Lung (tissue), 12 donors: ENCODE data around the gene KDM3B. TPM values are rescaled to one million over a fixed set of nuclear protein-coding genes. Genes with fewer than 3 reads are reported as not detected.
"Not testable (repeated sequence)": the region's sequence is repeated elsewhere in the genome, so short reads cannot be mapped to it uniquely, and the experiment has no call there.

Experiments
- ATAC-seq: fragments of 200-7000 bp; cut with Tn5 transposase; one replicate; pipeline ENCODE4 v1.9.1; 2020; ENCODE audit warnings: moderate number of reproducible peaks; ENCODE audit not compliant: insufficient read depth, low FRiP score
- DNase-seq, 3 donors: peaks; one replicate each; pipeline ENCODE4 v3.0.0-alpha.2; 2013 to 2017
- H3K27ac ChIP-seq, 2 donors: one replicate each; pipeline ENCODE4 v1.5.1; 2013; ENCODE audit warnings: mild to moderate bottlenecking in 2 of 2, moderate library complexity in 2 of 2, control low read depth in 1 of 2, inconsistent platforms in 1 of 2, low read depth in 1 of 2, low read length in 1 of 2
- H3K27me3 ChIP-seq, 3 donors: one replicate each; pipeline ENCODE4 v1.5.1; 2013; ENCODE audit warnings: low read length in 2 of 3; ENCODE audit not compliant: control insufficient read depth in 3 of 3, insufficient read depth in 3 of 3
- H3K36me3 ChIP-seq, 4 donors: one replicate each; pipeline ENCODE4 v1.5.1; 2013; ENCODE audit warnings: low read length in 4 of 4, mild to moderate bottlenecking in 1 of 4, moderate library complexity in 1 of 4; ENCODE audit not compliant: control insufficient read depth in 4 of 4, insufficient read depth in 4 of 4
- H3K4me1 ChIP-seq, 5 donors: one replicate each; pipeline ENCODE4 v1.5.1; 2013; ENCODE audit warnings: low read length in 5 of 5, mild to moderate bottlenecking in 2 of 5, moderate library complexity in 1 of 5; ENCODE audit not compliant: control insufficient read depth in 5 of 5, insufficient read depth in 5 of 5
- H3K4me3 ChIP-seq: one replicate; pipeline ENCODE4 v1.5.1; 2013; ENCODE audit warnings: mild to moderate bottlenecking, control low read depth, moderate library complexity
- H3K9ac ChIP-seq, 2 donors: one replicate each; pipeline ENCODE4 v1.5.1; 2013; ENCODE audit warnings: low read length in 2 of 2, control low read depth in 1 of 2; ENCODE audit not compliant: insufficient read depth in 1 of 2
- H3K9me3 ChIP-seq, 4 donors: one replicate each; pipeline ENCODE4 v1.5.1; 2013; ENCODE audit warnings: low read length in 3 of 4, mild to moderate bottlenecking in 1 of 4, moderate library complexity in 1 of 4; ENCODE audit not compliant: control insufficient read depth in 4 of 4, insufficient read depth in 3 of 4
- WGBS, 2 donors: extraction: QIAGEN DNeasy Blood & Tissue Kit; methylation state at CpG; one replicate each; pipeline ENCODE4 v1.1.7; 2013; 5-methylcytosine and 5-hydroxymethylcytosine counted together
- polyA plus RNA-seq, 2 donors: library from polyadenylated mRNA; stranded (reverse); fragments of 200-250 nt; gene quantifications; one replicate each; pipeline ENCODE4 v1.2.1, GENCODE V29; 2013
- total RNA-seq, 2 donors: library from RNA; depleted of rRNA in 1 of 2; stranded (reverse); fragments of >200 nt in 1 of 2; gene quantifications; one replicate each; pipeline ENCODE4 v1.2.1, GENCODE V29; 2014 to 2021
- TF ChIP-seq, protein P1 (sequence below): IDR thresholded peaks from 2 replicates; pipeline ENCODE4 v1.5.1; 2012; ENCODE audit warnings: mild to moderate bottlenecking; ENCODE audit errors: control extremely low read depth, extremely low read depth
- donor health status: control.
- donor health status: control.
- donor health status: Bipolar disorder and iron deficiency.
- donor health status: healthy.
- donor health status: DM: yes; HTN: yes; CAD: no.

The KDM3B gene
- total and polyA plus RNA-seq, 4 donors, result 17.7 to 92.7 (median 37.5) TPM

DNA sequence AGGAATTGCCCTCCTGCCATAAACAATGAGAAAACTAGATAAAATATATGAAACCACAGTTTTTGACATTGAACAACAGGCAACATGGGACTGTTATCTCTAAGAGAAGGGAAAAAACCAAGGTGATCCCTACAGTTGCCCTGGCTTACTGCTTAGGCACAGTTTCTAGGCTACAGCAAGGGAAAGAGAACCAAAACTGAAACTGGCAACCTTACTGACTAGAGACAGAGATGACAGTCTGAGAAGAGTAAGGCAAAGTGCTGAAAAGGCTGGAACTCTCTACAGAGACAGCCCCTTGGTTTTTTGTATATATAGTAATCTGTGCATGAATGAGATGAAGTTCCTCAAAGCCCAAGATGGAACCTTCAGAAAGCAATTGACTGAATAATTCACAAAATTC lies 50.2 kb downstream of the KDM3B start:
- TF ChIP-seq, protein P1, sequence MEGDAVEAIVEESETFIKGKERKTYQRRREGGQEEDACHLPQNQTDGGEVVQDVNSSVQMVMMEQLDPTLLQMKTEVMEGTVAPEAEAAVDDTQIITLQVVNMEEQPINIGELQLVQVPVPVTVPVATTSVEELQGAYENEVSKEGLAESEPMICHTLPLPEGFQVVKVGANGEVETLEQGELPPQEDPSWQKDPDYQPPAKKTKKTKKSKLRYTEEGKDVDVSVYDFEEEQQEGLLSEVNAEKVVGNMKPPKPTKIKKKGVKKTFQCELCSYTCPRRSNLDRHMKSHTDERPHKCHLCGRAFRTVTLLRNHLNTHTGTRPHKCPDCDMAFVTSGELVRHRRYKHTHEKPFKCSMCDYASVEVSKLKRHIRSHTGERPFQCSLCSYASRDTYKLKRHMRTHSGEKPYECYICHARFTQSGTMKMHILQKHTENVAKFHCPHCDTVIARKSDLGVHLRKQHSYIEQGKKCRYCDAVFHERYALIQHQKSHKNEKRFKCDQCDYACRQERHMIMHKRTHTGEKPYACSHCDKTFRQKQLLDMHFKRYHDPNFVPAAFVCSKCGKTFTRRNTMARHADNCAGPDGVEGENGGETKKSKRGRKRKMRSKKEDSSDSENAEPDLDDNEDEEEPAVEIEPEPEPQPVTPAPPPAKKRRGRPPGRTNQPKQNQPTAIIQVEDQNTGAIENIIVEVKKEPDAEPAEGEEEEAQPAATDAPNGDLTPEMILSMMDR, result no peak
- H3K4me1 ChIP-seq, result no peaks in the 10 kb centered on the region
- no peak overlapping the region for H3K9ac ChIP-seq
- H3K4me3 ChIP-seq, result no peak overlapping the region
- ATAC-seq (no peak), DNase-seq (no peak)
- no peaks in the 10 kb centered on the region for H3K27me3 ChIP-seq
- no peak overlapping the region for H3K27ac ChIP-seq
- no peaks in the 10 kb centered on the region for H3K9me3 ChIP-seq
- peaks cover 22 to 42% (median 34%) of the 10 kb centered on the region in 4 donors for H3K36me3 ChIP-seq

DNA sequence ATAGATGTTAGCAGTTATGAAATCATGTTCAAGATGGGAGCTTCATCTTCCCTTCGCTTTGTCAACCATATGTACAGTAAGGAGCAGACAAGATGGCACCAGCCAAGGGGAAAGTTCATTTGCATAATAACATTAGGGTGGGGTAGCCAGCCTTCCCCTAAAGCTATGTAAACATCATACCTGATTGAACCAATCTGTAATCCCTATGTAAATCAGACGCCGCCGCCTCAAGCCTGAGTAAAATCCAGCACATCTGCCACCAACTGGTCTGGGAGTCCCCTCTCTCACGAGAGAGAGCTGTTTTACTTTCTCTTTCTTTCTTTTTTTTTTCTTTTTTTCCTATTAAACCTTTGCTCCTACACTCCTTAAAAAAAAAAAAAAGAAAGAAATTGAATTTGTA lies 55.5 kb downstream of the KDM3B start:
- 87 to 90% methylated on average over 5 of the region's 5 CpGs for WGBS, 2 donors
- no peak overlapping the region for H3K4me3 ChIP-seq
- ATAC-seq, result no peak
- no peak for DNase-seq
- TF ChIP-seq, protein P1, result no peak
- no peak overlapping the region for H3K27ac ChIP-seq
- H3K4me1 ChIP-seq, result no peaks in the 10 kb centered on the region
- peaks cover 7 to 16% (median 8%) of the 10 kb centered on the region in 4 donors for H3K36me3 ChIP-seq
- no peaks in the 10 kb centered on the region for H3K27me3 ChIP-seq
- H3K9ac ChIP-seq, result no peak overlapping the region
- H3K9me3 ChIP-seq, result no peaks in the 10 kb centered on the region

DNA sequence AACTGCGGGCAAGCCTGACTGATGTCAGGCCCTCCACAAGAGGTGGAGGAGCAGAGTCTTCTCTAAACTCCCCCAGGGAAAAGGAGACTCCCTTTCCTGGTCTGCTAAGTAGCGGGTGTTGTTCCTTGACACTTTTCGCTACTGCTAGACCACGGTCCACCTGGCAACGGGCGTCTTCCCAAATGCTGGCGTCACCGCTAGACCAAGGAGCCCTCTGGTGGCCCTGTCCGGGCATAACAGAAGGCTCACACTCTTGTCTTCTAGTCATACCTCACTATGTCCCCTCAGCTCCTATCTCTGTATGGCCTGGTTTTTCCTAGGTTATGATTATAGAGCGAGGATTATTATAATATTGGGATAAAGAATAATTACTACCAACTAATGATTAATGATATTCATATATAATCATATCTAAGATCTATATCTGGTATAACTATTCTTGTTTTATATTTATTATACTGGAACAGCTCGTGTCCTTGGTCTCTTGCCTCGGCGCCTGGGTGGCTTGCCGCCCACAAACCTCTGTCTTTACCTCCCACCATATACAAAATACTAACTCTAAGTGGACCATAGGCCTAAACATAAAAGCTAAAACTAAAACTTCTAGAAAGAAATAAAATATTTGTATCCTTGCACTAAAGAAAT lies 58.6 kb downstream of the KDM3B start:
- peaks cover 9 to 23% (median 19%) of the 10 kb centered on the region in 4 donors for H3K36me3 ChIP-seq
- not testable (repeated sequence) for H3K9me3 ChIP-seq, H3K9ac ChIP-seq, H3K27ac ChIP-seq, H3K4me3 ChIP-seq, ATAC-seq, H3K4me1 ChIP-seq, H3K27me3 ChIP-seq
- DNase-seq, result peak in 2 of 3 donors; percentile 3 to 23
- WGBS, 2 donors, result 87 to 89% methylated on average over 13 of the region's 14 CpGs

DNA sequence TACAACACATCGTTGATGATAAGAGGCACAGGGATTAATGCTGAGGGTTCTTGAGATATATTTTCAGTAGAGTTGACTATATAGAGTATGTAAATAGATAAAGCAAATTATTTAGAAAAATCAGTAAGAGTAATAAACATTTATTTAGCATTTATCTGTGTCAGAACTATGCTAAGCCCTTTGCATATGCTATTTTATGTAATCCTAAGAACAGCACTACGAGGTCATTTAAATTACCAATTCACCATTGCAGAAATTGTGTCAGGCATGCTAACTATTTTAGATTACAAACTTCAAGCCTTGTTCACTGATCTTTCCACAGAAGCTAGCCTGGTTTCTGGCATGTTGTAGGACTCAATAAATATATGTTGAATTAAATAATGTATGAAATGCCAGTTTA lies 66.0 kb downstream of the KDM3B start:
- TF ChIP-seq, protein P1, result no peak
- Histone ChIP-seq H3K36me3 (peaks cover 34 to 57% (median 51%) of the 10 kb centered on the region in 4 donors), H3K27ac (no peak overlapping the region), H3K4me3 (no peak overlapping the region), H3K27me3 (no peaks in the 10 kb centered on the region), H3K9me3 (no peaks in the 10 kb centered on the region), H3K9ac (no peak overlapping the region), H3K4me1 (no peaks in the 10 kb centered on the region)
- DNase-seq (no peak), ATAC-seq (no peak)
- WGBS, 2 donors, result 89 to 92% methylated on average over 2 of the region's 2 CpGs
